HuH-7 (cell line): ENCODE measurements around the gene PRDX5.

Experiments used
- DNase-seq: peaks from one replicate; pipeline ENCODE4 v3.0.0; 2011; ENCODE audit warnings: low spot score

The PRDX5 gene

GRCh38 chr11:64317961-64318765 lies at the start of gene PRDX5:
PRDX5 (plus strand) TSS chr11:64318121; CDS start chr11:64318216, 95 bp downstream.
- peak; percentile 86 for DNase-seq

DNA sequence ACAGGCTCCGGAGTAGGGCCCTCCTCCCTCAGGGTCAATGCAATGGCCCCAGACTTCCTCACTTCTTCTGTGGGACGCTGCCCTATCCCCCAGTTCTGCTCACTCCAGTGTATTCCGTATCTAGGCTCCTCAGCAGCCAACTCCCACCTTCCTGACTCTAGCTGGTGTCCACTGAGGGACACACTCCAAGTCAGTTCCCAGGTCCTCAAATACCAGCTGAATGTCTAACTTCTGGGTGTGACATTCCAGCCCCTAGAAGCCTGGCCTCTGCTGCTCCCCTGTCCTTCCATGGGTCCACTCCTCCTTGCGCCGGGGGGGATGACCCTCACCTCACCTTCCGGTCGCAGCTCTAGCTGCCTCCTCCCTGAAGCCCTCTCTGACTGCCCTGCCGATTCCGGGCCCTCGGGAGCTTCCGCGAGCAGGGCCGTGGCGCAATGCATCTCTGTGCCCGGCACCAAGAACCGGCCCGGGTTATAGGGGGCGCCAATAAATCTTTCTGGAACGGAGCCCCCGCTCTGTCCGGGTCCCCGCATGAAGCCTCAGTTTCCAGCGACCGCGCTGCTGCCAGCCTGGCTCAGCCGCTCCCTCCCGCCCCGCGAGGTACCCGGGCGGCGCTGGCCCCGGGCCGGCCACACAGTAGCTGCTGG lies 48.9 kb upstream of the PRDX5 start:
- no peak for DNase-seq

DNA sequence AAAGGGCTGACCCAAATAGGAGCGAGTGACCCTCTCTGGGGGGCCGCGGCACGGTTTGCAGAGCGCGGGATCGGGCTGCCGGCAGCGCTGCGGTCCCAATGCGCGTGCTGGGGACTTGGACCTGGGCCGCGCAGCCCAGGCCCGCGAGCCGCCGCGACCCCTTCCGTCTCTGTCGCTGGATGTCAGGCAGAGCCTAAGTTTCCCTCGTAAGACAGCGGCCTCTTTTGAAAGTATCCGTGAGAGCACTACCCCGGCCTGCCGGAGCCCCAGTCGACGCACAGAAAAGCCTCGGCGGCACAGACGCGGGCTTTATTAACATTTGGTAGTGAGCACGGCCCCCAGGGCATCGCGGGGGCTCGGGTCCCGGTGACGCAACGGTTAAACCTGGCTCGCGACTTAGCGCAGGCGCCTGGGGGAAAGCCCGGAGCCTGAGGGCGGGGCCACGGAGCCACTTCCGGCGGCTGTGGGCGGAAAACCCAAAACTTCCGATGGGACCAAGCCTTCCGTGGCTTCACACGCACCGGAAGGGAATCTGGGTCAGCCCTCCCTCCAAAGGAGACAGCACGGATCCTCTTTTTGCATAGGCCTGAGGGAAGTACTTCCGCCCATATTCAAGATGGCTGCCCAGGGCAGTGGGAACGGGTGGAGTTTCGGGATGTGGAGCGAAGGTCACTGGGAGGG lies 48.2 kb upstream of the PRDX5 start:
- peak; percentile 79 for DNase-seq

DNA sequence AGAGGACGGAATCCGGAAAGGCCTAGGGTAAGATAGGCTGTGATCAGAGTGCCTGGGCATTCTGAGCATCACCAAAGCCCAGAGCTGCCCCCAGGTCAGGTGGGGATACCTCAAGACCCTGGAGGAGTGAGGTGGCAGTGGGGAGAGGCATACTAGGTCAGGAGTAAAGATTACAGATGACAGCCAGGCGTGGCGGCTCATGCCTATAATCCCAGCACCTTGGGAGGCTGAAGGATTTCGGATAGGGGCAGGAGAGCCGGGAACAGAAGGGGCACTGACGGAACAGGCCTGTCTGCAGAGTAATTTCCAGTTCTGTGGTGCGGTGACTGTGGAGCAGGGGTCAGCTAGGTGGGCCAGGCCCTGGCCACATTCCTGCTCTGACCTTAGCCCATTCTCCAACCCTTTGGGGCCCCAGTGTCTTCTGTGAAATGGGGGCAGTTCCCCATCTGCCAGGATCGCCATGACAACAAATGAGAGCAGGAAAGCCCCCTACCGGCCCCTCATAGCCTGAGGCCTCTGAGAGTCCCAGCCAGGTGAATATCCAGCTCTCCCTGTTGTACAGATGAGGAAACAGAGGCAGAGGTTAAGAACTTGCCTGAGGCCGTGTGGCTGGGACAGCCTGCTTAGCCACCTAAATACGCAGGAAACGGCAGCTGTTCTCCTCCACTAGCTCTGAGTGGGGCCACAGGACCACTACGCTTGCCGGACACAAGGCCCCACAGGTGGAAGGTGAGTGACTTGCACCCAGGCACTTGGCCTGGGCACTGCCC lies 42.7 kb upstream of the PRDX5 start:
- DNase-seq, result no peak

DNA sequence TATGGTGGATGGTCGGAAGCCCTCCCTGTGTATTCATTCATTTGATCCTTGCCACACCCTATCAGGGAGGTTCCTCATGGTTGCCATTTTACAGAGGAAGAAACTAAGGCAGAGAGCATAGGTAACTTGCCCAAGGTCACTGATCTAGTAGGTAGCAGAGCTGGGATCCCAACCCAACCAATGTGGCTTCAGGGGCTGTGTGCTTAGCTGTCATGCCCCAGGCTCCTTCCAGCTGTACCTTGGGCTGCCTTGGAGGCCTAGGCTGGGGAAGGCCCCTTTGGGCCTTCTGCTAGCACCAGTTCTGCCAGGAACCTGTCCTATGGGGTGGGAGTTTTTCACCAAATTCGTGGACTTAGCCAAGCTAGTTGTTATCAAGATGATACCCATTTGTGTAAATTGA lies 42.1 kb upstream of the PRDX5 start:
- no peak for DNase-seq

- DNase-seq, result no peak
Observed at GRCh38 chr11:64276653-64277431, 41.1 kb upstream of the PRDX5 start.

DNA sequence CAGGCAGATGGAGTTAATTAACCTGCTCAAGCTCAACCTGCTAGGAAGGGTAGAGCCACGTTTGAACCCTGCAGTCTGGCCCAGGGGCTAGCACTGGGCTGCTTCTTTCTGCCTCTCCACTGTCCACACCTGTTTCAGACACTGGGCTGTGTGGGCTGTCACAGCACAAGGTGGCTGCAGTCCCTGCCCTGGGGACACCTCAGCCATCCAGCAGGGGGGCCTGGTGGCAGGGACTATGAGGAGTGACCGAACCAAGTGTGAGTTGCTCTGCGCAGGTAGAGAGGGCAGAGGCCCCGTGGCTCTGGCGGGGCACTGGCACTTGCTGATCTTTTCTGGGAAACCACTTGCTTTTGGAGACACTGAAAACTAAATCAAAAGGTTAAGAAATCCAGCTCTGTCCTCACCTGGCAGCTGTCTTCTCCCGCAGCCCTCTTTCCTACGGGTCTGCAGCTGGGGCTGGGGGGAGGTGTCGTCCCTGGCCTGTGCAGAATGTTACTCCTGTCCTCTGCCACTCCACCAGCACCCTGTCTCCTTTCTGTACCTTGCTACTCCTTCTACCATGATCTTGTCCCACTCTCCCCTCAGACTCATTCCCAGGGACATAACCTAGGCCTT lies 39.2 kb upstream of the PRDX5 start:
- no peak for DNase-seq

DNA sequence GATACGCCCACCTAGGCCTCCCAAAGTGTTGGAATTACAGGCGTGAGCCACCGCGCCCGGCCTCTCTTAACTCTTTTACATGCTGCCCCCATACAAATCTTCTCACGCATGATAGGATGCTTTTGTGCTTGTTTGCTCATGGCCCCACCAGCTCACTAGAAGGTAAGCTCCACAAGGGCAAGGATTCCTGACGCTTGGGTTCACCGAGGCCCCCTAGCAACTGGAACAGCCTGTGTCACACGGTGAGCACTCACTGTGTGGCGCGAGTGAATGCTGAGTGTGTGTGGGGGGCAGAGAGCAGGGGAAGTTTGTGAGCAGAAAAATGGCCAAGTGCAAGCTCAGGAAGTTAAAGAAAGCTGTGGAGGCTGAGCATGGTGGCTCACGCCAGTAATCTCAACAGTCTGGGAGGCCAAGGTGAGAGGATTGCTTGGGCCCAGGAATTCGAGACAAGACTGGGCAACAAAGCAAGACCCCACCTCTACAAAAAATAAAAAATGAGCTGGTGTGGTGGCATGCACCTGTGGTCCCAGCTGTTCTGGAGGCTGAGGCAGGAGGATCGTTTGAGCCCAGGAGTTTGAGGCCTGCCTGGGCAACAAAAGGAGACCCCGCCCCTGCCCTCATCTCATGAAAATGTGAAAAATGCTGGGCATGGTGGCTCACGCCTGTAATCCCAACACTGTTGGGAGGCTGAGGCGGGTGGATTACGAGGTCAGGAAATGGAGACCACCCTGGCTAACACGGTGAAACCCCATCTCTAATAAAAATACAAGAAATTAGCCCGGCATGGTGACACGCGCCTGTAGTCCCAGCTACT lies 35.8 kb upstream of the PRDX5 start:
- no peak for DNase-seq

DNA sequence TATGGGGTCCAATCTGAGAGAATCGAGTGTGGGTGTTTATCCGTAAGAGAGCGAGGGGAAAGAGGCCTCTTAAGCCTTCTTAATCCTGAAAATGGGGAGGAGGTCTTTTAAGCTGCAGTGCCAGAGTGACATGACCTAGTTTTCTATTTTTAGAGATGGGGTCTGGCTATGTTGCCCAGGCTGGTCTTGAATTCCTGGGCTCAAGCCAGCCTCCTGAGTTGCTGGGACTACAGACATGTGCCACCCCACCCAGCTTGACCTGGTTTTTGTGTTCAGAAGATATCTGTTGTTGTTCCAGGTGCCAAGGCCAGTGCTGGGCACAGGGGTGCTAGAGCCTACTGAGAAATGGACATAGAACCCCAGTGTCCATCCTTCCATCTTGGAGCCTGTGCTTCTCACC lies 34.8 kb upstream of the PRDX5 start:
- DNase-seq, result no peak

DNA sequence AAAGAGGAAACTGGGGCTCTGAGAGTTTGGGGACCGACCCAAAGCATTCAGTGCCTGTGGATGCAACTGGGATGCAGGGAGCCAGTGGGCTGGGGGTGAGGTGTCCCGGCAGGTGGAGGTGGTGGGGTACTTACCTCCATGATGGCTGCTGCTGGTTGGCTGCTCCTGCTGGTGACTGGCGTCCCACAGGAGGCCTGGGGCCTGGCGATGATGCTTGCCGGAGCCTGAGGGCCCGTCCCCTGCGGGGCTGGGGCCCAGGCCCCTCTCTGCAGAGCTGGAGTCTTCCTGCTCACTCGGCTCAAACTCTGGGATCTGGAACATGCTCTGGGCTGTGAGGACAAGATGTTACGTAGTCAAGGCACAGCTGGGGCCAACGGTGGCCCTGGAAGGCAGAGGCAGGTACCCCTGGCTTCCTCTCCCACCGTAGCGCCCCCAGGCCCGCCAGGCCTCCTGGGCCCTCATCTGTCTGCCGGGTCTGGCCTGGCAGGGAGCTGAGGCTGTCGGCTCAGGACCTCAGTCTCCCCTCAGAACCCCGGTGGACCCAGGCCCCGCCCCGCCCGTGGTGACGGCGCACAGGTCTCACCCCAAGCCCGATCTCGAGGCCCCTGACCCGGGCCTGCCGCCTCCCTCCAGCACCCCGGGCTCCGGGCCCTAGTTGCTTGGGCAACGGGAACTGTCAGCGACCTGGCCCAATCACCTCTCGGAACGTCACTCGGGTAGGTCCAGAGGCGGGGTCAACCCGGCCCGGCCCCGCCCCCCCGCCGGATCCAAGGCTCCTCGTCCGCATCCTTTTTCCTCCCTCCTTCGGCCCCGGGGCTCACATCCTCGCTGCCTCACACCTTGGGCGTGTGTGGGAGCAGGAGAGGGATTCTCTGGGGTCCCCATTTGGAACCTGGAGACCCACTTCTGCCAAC lies 33.6 kb upstream of the PRDX5 start, which contains the start of gene BAD:
BAD (minus strand) TSS at position 618 of the 914 bp plus-strand sequence; CDS start at position 321, 297 bp downstream.
- peak; percentile 94 for DNase-seq

- peak; percentile 74 for DNase-seq
Observed at GRCh38 chr11:64284962-64285884, 32.7 kb upstream of the PRDX5 start, which contains the start of gene GPR137. GPR137 (plus strand) TSS chr11:64285848; CDS start chr11:64286525, 677 bp downstream.

DNA sequence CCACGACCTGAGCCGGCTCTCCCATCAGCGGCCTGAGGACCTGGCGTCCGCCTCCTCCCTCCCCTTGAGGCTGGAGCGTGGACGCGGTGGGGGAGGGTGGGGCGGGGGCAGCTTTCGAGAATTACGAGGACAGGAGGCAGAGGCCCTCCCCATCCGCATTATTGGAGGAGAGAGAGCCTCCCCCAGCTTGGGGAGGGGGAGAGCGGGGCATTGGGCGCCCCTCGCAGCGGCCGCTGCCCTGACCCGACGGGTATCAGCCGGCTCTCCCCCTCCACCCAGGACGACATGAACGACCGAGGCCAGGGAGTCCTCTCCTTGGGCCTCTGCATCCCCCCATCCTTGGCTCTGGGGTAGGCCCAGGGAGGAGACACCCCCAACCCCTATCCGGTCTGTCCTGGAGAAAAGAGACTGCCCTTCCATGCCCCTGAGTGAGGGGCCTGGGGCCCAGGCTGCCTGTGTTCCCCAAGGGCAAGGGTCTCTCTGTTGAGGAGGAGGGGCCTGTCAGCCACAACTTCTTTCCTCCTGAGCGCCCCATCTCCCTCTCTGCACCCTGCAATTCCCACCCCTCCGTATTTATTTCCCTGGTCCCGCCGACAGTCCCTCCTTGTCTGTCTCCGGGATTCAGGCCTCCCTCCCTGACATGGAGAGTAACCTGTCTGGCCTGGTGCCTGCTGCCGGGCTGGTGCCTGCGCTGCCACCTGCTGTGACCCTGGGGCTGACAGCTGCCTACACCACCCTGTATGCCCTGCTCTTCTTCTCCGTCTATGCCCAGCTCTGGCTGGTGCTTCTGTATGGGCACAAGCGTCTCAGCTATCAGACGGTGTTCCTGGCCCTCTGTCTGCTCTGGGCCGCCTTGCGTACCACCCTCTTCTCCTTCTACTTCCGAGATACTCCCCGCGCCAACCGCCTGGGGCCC lies 31.8 kb upstream of the PRDX5 start:
- no peak for DNase-seq

- DNase-seq, result no peak
Observed at GRCh38 chr11:64286801-64287159, 31.1 kb upstream of the PRDX5 start.

DNA sequence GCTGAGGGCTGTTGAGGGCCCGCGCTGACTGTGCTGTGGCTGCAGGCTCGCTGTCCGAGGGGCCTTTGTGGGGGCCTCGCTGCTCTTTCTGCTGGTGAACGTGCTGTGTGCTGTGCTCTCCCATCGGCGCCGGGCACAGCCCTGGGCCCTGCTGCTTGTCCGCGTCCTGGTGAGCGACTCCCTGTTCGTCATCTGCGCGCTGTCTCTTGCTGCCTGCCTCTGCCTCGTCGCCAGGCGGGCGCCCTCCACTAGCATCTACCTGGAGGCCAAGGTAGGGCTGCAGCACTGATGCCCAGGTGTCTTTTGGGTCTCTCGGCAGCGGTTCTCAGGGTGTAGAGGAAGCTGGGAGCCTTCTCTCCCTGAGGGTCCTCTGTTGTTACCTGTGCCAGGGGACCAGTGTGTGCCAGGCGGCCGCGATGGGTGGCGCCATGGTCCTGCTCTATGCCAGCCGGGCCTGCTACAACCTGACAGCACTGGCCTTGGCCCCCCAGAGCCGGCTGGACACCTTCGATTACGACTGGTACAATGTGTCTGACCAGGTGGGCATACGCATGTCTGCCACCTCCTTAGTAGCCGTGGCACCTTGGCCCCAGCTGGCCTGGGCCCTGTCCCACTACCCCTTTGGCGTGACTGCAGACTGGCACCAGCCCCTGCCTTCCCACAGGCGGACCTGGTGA lies 30.1 kb upstream of the PRDX5 start:
- no peak for DNase-seq

DNA sequence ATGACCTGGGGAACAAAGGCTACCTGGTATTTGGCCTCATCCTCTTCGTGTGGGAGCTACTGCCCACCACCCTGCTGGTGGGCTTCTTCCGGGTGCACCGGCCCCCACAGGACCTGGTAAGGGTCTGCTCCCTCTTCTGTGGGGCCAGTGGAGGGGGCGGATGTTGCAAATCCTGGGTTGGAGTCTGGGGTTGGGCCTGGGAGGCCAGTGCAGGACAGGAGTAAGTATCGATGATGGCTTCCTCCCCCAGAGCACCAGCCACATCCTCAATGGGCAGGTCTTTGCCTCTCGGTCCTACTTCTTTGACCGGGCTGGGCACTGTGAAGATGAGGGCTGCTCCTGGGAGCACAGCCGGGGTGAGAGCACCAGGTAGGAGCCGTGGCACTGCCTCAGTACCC lies 29.6 kb upstream of the PRDX5 start:
- DNase-seq, result no peak

GRCh38 chr11:64289002-64289564 lies 28.8 kb upstream of the PRDX5 start:
- DNase-seq, result no peak
